ENCODE measurements around the gene VAV3.

DNA sequence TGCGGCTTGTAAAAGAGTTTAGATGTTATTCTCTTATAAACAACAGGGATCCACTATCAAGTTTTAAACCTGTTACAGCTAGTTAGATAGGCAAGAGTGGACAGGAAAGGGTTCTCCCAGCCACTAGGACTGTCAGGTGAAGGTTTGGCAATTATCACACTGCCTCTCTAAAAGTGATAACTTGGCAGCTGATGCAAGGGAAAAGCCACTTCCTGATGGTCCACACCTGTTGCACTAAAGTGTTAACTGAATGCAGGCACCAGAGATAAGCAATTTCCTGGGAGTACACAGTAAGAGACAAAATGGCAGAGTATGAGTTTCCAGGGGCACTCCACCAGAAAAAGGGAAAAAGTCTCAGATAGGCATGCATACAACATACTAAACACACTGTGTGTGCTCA lies 99.4 kb downstream of the VAV3 start:
- TF ChIP-seq, protein P1, sequence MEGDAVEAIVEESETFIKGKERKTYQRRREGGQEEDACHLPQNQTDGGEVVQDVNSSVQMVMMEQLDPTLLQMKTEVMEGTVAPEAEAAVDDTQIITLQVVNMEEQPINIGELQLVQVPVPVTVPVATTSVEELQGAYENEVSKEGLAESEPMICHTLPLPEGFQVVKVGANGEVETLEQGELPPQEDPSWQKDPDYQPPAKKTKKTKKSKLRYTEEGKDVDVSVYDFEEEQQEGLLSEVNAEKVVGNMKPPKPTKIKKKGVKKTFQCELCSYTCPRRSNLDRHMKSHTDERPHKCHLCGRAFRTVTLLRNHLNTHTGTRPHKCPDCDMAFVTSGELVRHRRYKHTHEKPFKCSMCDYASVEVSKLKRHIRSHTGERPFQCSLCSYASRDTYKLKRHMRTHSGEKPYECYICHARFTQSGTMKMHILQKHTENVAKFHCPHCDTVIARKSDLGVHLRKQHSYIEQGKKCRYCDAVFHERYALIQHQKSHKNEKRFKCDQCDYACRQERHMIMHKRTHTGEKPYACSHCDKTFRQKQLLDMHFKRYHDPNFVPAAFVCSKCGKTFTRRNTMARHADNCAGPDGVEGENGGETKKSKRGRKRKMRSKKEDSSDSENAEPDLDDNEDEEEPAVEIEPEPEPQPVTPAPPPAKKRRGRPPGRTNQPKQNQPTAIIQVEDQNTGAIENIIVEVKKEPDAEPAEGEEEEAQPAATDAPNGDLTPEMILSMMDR (IDR thresholded peaks at IDR 0.05; ENCODE audit: control extremely low read depth in 1 of 3, insufficient read depth in 1 of 3, low read depth in 1 of 3, low read length in 3 of 3) = no peak
- TF ChIP-seq EP300 (IDR thresholded peaks at IDR 0.05; ENCODE audit: borderline replicate concordance in 1 of 2, low read depth in 2 of 2, low read length in 2 of 2) = no peak
- TF ChIP-seq EZH2 (IDR thresholded peaks at IDR 0.05; ENCODE audit: low read depth, low read length, severe bottlenecking) = no peak
